GM12872 (cell line): ENCODE data around the gene CCDC6.

ENCODE experiments used
- CTCF ChIP-seq: IDR thresholded peaks from 3 replicates; pipeline ENCODE4 v1.5.1; 2011; ENCODE audit warnings: low read depth, mild to moderate bottlenecking, low read length, moderate library complexity; ENCODE audit not compliant: insufficient read depth

CCDC6 gene

DNA sequence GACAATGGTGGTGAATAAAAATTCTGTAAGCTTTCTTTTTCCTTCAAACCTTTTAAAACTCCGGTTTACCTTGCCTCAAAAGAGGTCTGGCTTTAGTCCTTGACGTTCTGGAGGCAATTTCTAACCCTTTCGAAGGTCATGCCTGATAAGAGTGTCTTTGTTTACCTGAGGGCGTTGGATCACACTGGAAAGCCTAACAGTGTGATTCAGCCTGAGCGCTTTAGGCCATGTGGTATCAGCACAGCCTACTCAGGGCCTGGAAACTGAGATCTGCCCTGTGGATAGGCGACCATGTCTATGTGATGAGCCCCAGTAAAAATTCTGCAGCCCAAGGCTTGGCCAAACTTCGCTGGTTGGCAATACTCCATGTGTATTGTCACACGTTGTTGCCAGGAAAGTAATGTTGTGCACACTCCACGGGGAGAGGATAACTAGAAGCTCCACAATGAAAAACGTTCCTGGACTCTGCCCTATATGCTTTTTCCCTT lies 10.7 kb downstream of the CCDC6 start:
- TF ChIP-seq CTCF, result no peak

DNA sequence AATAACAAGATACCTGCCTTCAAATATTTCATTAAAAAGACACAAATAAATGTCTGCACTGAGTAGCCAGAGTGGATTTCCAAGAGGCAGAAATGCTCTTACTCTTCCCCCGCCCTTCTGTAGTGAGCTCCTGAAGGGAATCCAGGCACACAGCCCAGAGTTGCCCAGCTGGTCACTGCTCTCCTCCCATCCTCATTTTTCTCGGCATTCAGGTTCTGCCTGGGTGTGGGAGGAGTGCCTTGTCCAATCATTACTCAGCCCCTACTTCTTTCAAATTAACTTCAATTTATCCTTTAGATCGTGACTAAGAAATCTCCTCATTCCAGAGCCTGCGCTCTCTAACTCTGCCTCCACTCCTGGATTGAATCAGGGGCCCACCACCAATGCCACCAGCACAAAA lies 12.2 kb downstream of the CCDC6 start:
- TF ChIP-seq CTCF, result no peak

DNA sequence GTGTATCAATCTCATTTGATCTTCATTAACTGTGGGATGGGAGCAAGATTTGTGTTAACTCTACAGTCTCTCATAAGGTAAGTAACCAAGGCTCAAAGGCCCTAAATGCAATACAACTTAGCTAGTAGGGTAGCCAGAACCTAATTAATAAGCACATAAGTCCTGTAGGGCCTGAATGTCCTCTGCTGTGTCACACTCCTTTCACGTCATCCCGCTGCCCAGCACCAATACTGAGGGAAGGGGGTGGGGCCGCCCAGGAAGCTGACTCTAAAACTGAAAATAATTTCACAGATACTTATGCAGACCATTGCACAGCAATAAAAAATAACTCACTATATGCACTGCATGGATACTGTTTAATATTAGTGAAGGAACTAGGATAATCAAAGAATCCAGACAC lies 13.7 kb downstream of the CCDC6 start:
- no peak for TF ChIP-seq CTCF

- TF ChIP-seq CTCF, result no peak
Observed at GRCh38 chr10:59891936-59892335, 14.4 kb downstream of the CCDC6 start.

DNA sequence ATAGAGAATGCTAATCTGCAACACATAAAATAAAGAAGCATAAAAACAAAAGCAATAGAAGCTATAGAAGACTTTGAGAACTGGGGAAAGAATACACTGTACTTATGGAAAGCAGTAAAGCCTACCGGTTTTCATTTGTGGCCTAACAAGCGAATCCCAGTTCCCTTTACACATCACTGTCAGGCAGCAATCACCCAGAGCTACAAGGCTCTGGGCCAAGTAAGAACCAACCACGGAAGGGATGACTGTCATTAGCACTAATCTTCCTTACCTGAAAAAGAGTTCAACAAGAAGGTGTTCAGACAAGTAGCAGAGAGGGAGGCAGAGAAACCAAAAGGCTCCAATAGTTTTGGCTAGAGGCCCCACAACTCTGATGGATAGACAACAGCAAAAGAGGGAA lies 15.0 kb downstream of the CCDC6 start:
- no peak for TF ChIP-seq CTCF

DNA sequence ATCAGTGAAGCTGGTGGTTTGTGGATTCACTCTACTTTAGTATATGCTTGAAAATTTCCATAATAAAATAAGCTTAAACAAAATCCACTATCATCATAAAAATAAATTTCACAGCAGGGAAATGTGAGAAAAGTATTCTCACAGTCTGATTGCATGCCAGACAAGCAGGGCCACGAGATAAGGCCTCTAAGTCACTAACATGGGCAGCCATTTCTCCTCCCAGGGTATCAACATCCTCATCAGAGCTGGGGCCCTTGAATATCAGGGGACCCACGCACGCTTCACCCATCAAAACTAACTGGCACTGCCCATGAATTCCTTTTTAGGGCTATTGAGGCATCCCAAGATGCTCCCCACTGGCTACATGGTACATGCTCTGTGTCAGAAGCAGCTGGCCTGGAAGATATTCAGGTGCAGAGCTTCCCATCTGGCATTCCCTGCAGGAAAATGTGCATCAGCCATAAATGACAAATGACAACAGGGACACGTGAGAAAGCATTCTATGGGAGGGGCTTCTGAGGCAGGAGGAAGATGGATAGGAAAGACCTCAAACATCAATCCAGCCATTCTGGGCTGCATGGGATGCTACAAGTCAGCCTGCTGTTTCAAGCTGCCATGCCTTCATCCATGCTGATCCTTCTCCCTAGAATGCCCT lies 17.4 kb downstream of the CCDC6 start:
- no peak for TF ChIP-seq CTCF

DNA sequence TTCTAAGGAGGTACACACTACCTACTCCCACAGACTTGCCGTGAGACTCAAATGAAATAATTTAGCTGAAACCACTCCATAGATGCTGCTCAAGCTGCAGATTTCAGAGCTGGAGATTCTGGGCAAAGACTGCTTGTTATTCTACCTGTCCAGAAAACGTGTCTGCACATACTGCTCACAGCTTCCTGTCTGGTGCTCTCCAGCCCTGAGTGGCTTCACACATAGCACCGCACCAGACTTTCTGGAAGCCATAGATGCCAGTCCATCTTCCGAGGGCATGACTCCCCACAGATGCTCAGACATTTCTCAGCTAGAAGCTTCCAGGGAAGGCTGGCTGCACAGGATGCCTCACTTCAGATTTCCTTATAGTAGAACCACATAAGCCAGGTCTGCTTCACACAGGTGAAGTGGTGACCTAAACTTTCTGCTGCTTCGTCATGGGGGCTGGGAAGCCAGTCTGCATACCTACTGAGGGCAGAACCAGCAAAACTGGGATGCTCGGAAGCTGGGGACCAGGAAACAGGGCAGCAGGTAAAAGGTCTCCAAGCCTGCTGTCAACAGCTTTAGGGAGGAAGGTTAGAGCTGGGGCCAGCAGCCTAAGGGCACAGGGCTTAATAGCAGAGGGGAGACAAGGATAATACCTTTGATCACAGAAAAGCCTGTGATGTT lies 18.2 kb downstream of the CCDC6 start:
- TF ChIP-seq CTCF, result no peak
